NCI-H128 (cell line): ENCODE measurements around the gene SLC5A4.

ENCODE experiments used
- DNase-seq: peaks from one replicate; lab custom pipeline; 2025; ENCODE audit not compliant: unreplicated experiment; lab: John Stamatoyannopoulos, UW

The SLC5A4 gene

DNA sequence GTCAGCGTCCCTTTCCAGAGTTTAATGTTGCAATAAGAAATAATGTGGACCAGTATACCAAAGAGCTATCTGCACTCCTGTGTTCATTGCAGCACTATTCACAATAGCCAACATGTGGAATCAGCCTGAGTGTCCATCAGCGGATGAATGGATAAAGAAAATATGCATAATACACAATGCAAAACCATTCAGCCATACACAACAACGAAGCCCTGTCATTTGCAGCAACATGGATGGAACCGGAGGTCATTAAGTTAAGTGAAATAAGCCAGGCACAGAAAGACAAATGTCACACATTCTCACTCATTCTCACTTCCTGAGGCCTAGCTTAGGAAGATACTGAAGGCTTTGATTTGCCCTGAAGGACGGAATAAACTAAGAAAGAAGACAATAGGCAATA lies 22.1 kb downstream of the SLC5A4 start:
- no peak for DNase-seq

DNA sequence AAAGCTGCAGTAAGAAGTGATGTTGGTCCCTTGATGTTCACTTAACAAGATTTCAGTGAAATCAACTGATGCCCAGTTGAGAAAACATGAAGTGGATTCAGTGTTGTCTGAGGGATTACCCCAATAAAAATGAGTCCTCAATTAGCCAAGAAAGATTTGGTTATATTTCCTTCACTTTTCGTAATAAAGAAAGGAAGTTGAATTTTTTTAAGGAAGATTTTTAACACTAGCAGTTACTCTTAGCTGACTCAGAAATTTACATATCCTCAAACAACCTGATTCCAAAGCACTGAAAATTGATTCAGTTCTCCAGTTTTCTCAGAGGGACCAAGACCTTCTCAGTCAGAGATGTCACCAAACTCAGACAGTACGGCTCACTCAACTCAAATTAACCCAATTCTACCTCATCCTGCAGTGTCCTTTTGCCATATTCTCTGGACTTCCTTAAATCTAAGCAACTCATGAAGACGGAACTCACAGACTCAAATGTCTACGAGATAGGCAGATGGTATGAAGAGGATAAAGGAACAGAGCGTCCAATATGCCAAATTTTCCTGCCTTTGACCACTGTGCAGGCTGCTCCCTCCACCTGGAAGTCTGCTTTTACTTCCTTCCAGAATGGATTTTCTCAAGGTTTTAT lies 22.8 kb downstream of the SLC5A4 start:
- no peak for DNase-seq

DNA sequence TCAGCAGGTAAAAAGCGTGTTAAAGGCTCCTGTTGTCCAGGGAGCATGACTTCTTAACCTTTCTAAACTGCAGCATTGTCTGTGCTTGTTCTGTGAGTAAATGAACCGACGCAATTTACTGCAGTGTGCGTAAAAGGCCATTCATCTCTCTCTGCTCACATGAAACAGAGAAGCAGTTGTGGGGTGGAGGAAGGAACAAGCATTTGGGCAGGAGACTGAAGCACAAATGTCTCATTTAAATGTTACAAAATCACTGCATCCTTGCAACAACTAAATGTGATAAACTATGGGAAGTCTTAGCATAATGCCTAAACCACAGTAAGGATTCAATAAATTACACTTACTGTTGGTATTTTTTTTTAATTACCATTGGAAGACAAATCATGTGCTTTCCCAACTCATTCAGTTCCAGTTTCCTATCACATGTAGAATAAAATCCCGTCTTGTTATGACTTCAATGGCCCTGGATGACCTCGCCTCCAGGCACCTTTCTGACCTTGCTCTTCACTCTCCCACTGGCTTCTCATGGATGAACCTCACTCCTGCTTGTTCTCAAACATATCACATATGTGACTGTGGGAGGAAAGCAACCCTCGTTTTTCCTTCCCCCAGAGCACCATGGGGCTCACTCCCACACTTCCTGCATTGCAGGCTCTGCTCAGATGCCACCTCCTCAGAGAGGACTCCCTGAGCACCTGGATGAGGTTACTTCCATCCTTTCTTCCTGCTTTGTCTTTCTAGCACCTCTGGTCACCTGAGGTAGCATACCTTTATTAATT lies 28.6 kb downstream of the SLC5A4 start:
- no peak for DNase-seq

DNA sequence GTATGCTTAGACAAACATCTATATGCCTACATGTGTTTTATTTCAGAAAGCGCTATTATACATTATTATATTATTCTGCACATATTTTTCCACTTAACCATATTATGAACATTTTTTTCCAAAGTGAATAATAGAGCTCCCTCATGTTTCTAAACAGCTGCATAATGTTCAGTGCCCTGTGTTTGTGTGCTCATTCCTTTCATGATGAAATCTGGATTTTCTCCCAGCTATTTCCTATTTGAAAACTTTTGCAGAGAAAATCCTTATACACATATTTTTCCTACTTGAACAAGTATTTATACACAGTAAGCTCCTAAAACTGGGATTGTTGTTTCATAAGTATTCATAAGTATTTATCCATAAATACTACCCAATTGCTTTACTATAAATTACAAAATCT lies 32.2 kb downstream of the SLC5A4 start:
- no peak for DNase-seq

DNA sequence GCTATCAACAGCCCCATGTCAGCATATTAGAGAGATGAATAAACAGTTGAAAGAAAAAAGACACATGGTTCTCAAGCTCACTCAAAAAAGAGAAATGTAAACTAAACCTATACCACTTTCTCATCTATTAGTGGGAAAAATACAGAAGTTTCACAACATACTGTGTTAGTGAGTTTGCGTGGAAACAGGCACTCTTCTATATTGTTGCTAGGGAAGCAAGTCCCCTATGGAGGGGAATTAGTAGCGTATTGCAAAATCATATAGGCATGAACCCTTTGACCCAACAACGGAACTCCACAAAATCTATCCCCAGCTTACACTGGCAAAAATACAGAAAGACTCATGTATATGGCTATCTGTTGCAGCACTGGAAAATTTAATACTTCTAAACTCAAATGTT lies 36.1 kb downstream of the SLC5A4 start:
- DNase-seq, result no peak

DNA sequence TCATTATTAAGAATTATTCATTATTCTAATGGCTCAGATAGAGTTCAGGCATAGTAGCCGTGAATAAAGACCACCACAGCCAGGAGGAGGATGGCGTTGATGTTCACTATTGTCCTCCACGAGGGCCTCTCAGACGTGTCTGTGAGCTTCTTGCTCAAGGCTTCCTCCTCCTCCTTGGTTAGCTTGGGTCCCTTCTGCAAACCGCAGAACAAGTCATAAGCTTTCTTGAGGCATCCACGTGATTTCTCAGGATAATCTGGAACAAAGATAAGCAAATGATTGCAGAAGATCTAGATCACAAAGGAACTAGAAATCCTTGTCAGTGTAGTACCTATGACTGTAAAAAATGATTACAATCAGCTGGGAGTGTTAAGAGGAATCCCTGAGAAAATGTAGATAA lies 36.7 kb downstream of the SLC5A4 start:
- DNase-seq, result no peak

DNA sequence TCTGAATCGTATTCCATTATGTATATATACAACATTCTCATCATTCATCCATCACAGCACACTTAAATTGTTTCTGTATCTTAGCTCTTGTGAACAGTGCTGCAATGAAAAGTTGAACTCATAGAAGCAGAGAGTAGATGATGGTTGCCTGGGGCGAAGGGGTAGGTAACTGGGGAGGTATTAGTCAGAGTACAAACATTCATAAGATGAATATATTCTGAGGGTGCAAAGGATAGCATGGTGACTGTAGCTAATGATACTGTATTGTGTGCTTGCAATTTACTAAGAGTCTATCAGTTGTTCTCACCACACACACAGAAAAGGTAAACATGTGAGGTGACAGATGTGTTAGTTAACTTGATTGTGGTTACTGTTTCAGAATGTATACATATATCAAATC lies 37.7 kb downstream of the SLC5A4 start:
- DNase-seq, result no peak

DNA sequence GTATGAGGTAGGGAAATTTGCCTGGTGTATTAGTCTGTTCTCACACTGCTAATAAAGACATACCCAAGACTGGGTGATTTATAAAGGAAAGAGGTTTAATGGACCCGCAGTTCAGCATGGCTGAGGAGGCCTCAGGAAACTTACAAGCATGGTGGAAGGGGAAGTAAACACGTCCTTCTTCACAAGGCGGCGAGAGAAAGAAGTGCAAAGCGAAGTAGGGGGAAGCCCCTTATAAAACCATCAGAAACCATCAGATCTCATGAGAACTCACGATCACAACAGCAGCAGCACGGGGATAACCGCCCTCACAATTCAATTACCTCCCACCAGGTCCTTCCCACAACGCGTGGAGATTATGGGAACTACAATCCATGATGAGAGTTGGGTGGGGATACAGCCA lies 38.2 kb downstream of the SLC5A4 start:
- DNase-seq, result no peak

DNA sequence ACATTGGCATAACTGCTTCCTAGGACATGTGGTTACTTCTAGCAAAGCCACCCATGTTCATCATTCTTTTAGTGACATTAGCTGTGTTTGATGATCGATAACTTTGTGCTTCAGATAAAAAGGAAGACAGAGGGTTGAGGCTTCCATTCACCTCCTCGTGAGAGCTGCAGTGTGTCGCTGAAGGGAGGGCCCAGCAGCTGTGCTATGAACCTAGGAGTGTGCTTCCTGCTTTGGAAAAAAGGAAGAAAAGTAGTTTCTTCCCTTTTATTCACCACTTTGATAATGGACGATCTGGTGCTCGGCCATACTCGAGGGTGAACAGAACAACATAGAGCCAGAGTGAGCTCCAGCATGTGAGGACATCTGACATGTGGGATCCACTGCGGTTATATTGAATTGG lies 44.1 kb downstream of the SLC5A4 start:
- no peak for DNase-seq

DNA sequence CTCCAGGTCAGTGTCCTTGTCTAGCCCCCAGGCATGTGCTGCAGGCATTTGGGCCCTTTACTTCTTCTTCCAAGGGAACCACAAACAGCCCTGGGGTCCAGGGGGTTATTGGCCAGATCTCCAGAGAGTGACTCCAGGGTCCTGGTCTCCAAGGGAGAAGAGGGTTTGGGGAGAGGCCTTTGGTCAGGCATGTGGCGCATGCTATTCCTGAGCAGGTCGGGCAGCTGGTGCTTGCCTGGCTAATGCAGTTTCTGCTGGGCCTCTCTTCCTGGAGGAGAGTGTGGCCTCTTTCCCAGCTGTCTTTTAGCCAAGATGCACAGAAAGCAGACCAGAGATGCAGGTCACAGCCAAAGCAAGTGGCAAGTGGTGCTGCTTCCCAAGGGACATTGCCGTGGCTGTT lies 46.5 kb downstream of the SLC5A4 start:
- no peak for DNase-seq

DNA sequence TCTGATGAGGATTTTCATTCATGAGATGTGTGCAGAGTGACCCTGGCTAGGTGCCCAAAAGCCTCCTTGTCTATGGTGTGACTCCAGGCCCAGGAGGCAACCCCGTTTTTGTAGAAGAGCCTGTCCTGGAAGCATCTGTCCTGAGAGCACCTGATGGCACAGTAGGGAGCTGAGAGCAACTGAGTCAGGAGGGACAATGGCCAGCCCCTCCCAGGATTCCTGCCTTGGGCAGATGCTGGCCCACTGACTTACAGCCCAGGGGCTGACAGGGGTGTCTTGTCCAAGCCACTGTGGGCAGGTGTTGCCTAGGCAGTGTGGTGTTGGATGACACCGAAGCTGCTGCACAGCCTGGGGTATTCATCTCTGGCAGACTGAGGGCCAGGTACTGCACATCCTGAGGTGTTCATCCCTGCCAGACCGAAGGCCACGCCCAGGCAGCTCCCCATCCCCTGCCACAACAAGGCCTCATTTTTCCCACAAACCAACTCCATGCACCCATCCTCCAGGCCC lies 47.1 kb downstream of the SLC5A4 start:
- no peak for DNase-seq

DNA sequence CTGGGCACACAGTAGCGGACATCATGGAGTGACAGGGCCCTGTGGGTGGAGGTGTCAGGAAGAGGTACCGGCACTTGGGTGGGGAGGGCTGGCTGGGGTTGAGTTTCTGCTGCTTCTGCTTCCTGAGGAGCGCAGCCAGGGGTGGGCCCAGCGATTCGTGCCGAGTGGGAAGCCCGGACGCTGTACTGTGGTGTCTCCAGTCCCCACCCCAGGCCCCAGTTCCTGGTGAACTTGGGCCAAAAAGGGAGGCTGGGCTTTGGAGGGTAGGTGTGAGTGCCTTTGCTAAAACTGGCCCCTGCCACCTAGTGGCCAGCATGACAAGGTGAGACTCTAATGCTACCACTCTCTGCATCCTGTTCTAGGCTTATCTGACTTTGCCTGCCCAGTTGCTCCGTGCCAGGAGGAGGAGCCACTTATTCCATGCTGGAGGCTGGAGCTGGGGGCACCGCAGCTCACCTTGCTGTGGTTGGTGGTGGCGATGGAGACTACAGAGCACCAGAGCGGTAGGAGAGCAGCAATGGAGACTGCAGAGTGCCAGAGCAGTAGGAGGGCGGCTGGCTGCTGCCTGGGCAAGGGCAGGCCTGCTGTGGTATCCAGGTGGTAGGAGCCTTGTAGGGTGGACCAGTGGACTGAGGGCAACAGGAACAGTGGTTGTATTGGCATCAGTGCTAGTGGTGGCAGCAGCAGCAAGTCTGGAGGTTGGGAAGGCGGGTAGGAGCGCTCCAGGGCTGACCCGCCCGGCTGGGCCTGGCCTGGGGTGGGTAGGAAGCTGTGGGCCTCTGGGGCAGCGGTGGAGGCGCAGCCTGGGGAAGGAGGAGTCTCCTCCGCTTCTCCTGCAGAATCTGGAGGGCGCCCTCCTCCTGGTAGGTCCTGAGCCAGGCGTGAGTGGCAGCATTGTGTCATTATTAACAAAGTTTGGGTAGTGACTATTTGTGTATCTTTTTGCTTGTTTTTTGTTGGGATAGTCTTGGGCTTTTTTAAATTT lies 48.1 kb downstream of the SLC5A4 start:
- no peak for DNase-seq

DNA sequence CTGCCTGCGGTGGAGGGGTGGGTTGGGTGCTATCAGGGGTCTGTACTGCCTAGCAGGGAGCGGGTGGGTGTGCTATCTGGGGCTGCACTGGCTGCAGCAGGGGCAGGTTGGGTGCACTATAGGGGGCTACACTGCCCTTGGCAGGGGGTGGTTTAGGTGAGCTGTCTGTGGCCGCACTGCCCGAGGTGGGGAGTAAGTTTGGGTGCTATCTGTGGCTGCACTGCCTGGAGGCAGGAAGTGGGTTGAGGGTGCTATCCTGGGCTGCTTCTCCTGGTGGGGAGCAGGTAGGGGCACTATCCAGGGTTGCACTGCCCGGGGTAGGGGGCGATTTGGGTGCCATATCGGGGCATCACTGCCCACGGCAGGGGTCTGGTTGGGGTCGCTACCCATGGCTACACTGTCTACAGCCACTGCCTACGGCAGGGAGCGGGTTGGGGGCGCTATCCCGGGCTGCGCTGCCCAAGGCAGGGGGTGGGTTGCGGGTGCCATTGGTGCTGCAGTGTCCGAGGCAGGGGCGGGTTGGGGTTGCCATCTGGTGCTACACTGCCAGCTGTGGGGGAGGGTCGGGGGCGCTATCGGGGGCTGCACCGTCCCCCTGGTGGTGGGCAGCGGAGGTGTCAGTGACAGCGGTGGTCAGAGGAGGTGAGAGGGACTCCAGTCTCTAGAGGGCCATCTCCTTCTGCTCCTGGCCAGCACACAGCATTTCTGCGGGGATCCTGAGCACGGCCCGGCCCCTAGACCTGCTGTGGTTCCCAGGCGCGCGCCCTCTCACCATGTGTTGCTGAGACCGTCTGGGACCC lies 49.0 kb downstream of the SLC5A4 start:
- DNase-seq, result no peak

DNA sequence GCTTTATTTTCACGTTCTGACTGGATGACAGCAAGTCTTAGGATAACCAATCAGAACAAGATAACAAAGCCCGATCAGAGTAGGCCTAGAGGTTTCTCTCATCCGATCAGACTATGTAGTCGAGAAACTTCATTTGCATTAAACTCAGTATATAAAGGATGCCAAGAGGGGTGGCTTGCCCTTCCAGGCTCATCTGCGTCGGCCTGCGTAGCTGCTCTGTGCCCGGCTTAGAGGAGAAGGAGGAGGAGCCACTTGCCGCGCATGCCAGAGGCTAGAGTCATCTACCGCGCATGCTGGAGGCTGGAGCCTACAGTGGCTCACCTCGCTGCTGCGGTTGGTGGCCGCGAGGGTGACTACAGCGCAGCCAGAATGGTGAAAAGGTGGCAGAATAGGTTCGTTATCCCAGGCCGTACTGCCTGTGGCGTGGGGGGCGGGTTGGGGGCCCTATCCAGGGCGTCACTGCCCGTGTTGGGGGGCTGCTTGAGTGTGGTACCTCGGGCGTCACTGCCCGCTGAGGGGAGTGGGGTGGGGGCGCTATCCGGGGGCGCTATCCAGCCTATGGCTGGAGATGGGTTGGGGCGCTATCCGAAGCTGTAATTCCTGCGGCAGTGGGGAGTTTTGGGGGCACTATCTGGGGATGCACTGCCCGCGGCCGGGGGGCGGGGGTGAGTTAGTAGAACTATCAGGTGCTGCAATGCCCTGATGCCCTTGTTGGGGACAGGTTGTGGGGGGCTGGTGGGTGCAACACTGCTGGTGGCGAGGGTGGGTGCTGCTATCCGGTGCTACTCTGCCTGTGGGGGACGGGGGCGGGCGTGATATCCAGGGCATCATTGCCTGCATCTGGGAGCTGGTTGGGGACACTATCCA lies 50.1 kb downstream of the SLC5A4 start, which contains the start of gene RFPL2:
TSS of gene RFPL2 (minus strand) at position 218 of the 867 bp plus-strand sequence. CDS start 2,622 bp downstream, outside the sequence.
- no peak for DNase-seq

DNA sequence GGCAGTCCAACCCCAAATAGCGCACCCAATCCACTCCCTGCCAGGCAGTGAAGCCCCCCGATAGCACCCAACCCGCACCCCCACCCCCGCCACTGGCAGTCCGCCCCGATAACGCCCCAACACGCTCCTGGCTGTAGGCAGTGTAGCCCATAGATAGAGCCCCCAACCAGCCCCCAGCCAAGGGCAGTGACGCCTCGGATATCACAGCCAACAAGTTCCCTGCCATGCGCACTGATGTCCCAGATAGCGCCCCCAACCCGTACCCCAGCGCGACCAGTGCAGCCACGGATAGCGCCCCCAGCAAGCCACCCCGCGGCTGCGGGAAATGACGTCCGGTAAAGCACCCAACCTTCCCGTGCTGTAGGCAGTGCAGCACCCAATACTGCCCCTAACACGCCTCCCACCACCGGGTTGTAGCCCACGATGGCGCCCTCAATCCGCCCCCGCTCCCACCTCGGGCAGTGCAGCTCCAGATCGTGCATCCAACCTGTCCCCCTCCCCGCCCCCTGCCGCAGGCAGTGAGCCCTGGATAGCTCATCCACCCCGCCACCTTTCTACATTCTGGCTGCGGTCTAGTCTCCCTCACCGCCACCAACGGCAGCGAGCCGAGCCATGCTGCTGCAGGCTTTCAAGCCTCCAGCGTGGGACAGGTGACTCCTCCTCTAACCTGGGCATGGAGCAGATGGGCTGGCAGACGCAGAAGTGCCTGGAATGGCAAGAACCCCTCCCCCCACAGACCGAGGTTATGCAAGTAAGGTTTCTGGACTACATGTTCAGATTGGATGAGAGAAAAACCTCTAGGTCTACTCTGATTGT lies 50.9 kb downstream of the SLC5A4 start:
- no peak for DNase-seq

DNA sequence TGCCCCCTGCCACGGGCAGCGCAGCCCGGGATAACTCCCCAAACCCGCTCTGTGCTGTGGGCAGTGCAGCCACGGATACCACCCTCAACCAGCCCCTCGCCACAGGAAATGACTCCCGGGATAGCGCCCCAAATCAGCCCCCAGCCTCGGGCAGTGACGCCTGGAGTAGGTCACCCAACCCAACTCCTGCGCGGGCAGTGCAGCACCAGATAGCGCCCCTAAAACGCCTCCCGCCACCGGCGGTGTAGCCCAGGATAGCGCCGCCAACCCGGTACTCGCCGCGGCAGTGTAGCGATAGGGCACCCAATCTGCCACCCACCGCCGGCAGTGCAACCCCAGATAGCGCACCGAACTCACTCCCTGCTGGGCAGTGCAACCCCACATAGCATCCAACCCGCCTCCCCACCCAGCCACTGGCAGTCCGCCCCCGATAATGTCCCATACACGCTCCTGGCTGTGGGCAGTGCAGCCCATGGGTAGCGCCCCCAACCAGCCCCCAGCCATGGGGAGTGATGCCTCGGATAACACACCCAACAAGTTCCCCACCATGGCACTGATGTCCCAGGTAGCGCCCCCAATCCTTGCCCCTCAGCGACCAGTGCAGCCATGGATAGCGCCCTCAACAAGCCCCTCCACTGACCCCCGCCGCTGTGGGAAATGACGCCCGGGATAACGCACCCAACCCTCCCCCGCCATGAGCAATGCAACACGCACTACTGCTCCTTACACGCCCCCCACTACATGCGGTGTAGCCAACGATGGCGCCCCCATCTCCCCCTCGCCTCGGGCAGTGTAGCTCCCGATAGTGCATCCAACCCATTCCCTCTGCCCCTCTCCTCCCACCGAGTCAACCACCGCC lies 51.7 kb downstream of the SLC5A4 start:
- DNase-seq, result no peak

DNA sequence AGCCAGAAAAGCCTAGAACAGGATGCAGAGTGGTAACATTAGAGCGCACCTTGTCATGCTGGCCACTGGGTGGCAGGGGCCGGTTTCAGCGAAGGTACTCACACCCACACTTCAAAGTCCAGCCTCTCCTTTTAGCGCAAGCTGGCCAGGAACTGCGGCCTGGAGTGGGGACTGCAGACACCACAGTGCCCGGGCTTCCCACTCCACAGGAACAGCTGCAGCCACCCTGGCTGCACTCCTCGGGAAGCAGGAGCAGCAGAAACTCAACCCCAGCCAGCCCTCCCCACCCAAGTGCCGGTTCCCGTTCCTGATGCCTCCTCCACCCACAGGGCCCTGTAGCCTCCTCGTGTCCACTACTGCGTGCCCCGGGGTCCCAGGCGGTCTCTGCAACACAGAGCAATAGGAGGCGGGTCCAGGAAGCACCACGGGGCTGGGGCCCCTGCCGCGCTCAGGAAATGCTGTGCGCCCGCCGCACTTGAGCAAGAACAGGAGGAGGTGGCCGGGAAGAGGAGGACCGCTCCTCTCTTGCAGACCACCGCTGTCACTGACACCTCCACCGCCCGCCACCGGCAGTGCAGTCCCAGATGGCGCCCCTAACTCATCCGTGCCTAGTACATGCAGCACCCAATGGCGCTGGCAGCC lies 52.5 kb downstream of the SLC5A4 start:
- no peak for DNase-seq
